KMS-11 (cell line): ENCODE measurements around the gene MYO9A.

ENCODE experiments used
- H2AFZ ChIP-seq: fragments of 200-600 bp; sonication (generic); 2 replicates; pipeline ENCODE4 v1.6.1; 2016; ENCODE audit warnings: antibody characterized with exemption, mixed run types, low read depth
- H3K27ac ChIP-seq: fragments of 200-600 bp; sonication (generic); 2 replicates; pipeline ENCODE4 v1.6.1; 2016; ENCODE audit warnings: mild to moderate bottlenecking, mixed run types
- H3K27me3 ChIP-seq: fragments of 200-600 bp; sonication (generic); 2 replicates; pipeline ENCODE4 v1.6.1; 2017; ENCODE audit warnings: mild to moderate bottlenecking, low read depth, mixed run types, moderate library complexity; ENCODE audit not compliant: insufficient read depth
- H3K36me3 ChIP-seq: fragments of 200-600 bp; sonication (generic); 2 replicates; pipeline ENCODE4 v1.6.1; 2017; ENCODE audit warnings: mild to moderate bottlenecking, mixed run types; ENCODE audit not compliant: insufficient read depth
- H3K4me1 ChIP-seq: fragments of 200-600 bp; sonication (generic); 2 replicates; pipeline ENCODE4 v1.6.1; 2016; ENCODE audit warnings: mild to moderate bottlenecking, low read depth, mixed run types; ENCODE audit not compliant: poor library complexity, severe bottlenecking
- H3K4me2 ChIP-seq: fragments of 200-600 bp; sonication (generic); 2 replicates; pipeline ENCODE4 v1.7.0; 2016; ENCODE audit warnings: mild to moderate bottlenecking, mixed run types
- H3K4me3 ChIP-seq: fragments of 200-600 bp; sonication (generic); IDR thresholded peaks from 2 replicates; pipeline ENCODE4 v1.6.1; 2017; ENCODE audit warnings: low read depth, low read length, mixed read lengths; ENCODE audit not compliant: insufficient read depth
- H3K79me2 ChIP-seq: fragments of 200-600 bp; sonication (generic); 2 replicates; pipeline ENCODE4 v1.6.1; 2016; ENCODE audit warnings: low read depth, mixed run types; ENCODE audit not compliant: insufficient read depth
- H3K9ac ChIP-seq: fragments of 200-600 bp; sonication (generic); 2 replicates; pipeline ENCODE4 v1.6.1; 2016; ENCODE audit warnings: mild to moderate bottlenecking, mixed run types
- H4K20me1 ChIP-seq: fragments of 200-600 bp; sonication (generic); 2 replicates; pipeline ENCODE4 v1.6.1; 2016; ENCODE audit warnings: mild to moderate bottlenecking, mixed run types; ENCODE audit not compliant: insufficient read depth
- CTCF ChIP-seq: fragments of 200-600 bp; sonication (generic); conservative IDR thresholded peaks from 2 replicates; pipeline ENCODE4 v1.6.1; 2017; ENCODE audit warnings: low read depth, mild to moderate bottlenecking, antibody characterized with exemption, low read length, moderate library complexity, mixed read lengths

The MYO9A gene

GRCh38 chr15:72153269-72154000, 35.5 kb upstream of the MYO9A start:
- Histone ChIP-seq H3K79me2 (no peaks in the 10 kb centered on the region), H3K9ac (no peak overlapping the region), H3K36me3 (no peaks in the 10 kb centered on the region), H3K27me3 (no peaks in the 10 kb centered on the region), H3K4me2 (no peak overlapping the region), H3K4me1 (no peaks in the 10 kb centered on the region), H4K20me1 (no peaks in the 10 kb centered on the region), H3K4me3 (no peak overlapping the region), H2AFZ (no peak overlapping the region), H3K27ac (no peak overlapping the region)
- no peak for TF ChIP-seq CTCF

- Histone ChIP-seq H3K36me3 (no peaks in the 10 kb centered on the region), H2AFZ (no peak overlapping the region), H3K27me3 (no peaks in the 10 kb centered on the region; the same call in 1 of the 2 replicates), H3K79me2 (no peaks in the 10 kb centered on the region), H3K9ac (no peak overlapping the region), H4K20me1 (no peaks in the 10 kb centered on the region), H3K4me3 (no peak overlapping the region), H3K27ac (no peak overlapping the region), H3K4me1 (peaks cover 3% of the 10 kb centered on the region), H3K4me2 (no peak overlapping the region)
- TF ChIP-seq CTCF: no peak
These were observed 29.5 kb upstream of the MYO9A start for GRCh38 chr15:72147418-72147817.

GRCh38 chr15:72146934-72147333, 29.0 kb upstream of the MYO9A start:
- Histone ChIP-seq H3K27me3 (no peaks in the 10 kb centered on the region; the same call in 1 of the 2 replicates), H3K4me1 (peaks cover 8% of the 10 kb centered on the region), H3K27ac (no peak overlapping the region), H4K20me1 (no peaks in the 10 kb centered on the region), H3K36me3 (no peaks in the 10 kb centered on the region), H2AFZ (no peak overlapping the region), H3K79me2 (no peaks in the 10 kb centered on the region), H3K4me2 (no peak overlapping the region), H3K4me3 (no peak overlapping the region), H3K9ac (no peak overlapping the region)
- no peak for TF ChIP-seq CTCF

- no peak overlapping the region for H2AFZ ChIP-seq
- H3K4me3 ChIP-seq: no peak overlapping the region
- no peak for TF ChIP-seq CTCF
- no peaks in the 10 kb centered on the region for H4K20me1 ChIP-seq
- no peak overlapping the region for H3K27ac ChIP-seq
- H3K27me3 ChIP-seq: no peaks in the 10 kb centered on the region; the same call in 1 of the 2 replicates
- H3K9ac ChIP-seq: no peak overlapping the region
- no peaks in the 10 kb centered on the region for H3K36me3 ChIP-seq
- peaks cover 15% of the 10 kb centered on the region for H3K4me1 ChIP-seq
- H3K4me2 ChIP-seq: no peak overlapping the region
- no peaks in the 10 kb centered on the region for H3K79me2 ChIP-seq
These were observed 28.3 kb upstream of the MYO9A start for GRCh38 chr15:72146221-72146620.
